IMR-90 (cell line): ENCODE measurements around the gene DNASE1L1.

Experiments
- CHD1 ChIP-seq: IDR thresholded peaks from 2 replicates; pipeline ENCODE4 v1.6.1; 2012; ENCODE audit warnings: low read depth, low read length, improper control_type of control experiment
- MAFK ChIP-seq: IDR thresholded peaks from 2 replicates; pipeline ENCODE4 v1.6.1; 2012; ENCODE audit warnings: low read depth, low read length, improper control_type of control experiment
- MAZ ChIP-seq: IDR thresholded peaks from 2 replicates; pipeline ENCODE4 v1.6.1; 2012; ENCODE audit warnings: low read depth, mild to moderate bottlenecking, low read length, improper control_type of control experiment, moderate library complexity, borderline replicate concordance
- NFE2L2 ChIP-seq: fragments of 150-350 bp; IDR thresholded peaks from 2 replicates; pipeline ENCODE4 v1.6.1; 2016; ENCODE audit warnings: low read depth, mild to moderate bottlenecking, low read length
- POLR2A ChIP-seq: IDR thresholded peaks from 2 replicates; pipeline ENCODE4 v1.6.1; 2012; ENCODE audit warnings: mild to moderate bottlenecking, low read depth, low read length
- RAD21 ChIP-seq: IDR thresholded peaks from 2 replicates; pipeline ENCODE4 v1.6.1; 2012; ENCODE audit warnings: low read length, improper control_type of control experiment
- RFX5 ChIP-seq: IDR thresholded peaks from 2 replicates; pipeline ENCODE4 v1.8.0; 2012; ENCODE audit warnings: low read depth, mild to moderate bottlenecking, low read length, moderate library complexity
- SMC3 ChIP-seq: fragments of 150-350 bp; IDR thresholded peaks from 2 replicates; pipeline ENCODE4 v1.6.1; 2016; ENCODE audit warnings: low read depth, mild to moderate bottlenecking, antibody characterized with exemption, low read length, moderate library complexity
- TF ChIP-seq, protein P1 (sequence below): conservative IDR thresholded peaks from 2 replicates; pipeline ENCODE4 v1.5.1; 2012; ENCODE audit warnings: mild to moderate bottlenecking, low read depth, low read length, improper control_type of control experiment

DNA sequence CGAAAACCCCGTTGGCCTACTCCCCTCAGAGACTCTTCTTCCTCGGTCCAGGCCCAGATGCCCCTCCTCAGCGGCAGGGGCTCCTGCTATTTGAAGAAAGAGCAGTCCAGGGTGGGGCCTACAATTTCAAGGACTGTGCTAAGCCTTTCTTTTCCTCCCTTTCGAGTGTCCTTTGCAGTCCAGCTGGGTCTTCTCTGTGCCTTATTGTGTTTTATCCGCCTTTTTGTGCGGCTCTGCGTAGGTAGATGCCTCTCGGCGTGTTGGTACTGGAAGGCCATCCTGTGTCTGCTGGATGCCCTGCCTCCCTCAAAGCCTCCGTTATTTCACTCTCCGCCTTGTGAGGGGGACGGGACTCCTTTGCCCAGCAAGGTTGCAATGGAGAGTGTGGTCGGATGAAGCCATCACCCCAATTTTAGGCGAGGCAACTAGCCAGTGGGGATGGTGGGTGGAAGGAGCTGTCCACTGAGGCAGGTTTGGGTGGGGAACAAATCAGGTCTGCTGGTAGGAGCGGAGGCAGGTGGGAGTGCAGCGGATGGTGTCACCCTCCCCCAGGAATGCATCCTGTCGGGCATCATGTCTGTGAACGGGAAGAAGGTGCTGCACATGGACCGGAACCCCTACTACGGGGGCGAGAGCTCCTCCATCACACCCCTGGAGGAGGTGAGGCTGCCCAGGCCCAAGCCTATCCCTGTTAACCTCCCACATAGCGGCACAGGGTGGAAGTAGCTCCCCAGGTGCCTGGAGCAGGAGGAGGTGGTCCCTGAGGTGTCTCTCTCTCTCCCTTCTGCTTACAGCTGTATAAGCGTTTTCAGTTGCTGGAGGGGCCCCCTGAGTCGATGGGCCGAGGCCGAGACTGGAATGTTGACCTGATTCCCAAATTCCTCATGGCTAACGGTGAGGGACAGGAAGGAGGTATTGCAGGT is 29.2 kb upstream of the DNASE1L1 start:
- TF ChIP-seq, protein P1, sequence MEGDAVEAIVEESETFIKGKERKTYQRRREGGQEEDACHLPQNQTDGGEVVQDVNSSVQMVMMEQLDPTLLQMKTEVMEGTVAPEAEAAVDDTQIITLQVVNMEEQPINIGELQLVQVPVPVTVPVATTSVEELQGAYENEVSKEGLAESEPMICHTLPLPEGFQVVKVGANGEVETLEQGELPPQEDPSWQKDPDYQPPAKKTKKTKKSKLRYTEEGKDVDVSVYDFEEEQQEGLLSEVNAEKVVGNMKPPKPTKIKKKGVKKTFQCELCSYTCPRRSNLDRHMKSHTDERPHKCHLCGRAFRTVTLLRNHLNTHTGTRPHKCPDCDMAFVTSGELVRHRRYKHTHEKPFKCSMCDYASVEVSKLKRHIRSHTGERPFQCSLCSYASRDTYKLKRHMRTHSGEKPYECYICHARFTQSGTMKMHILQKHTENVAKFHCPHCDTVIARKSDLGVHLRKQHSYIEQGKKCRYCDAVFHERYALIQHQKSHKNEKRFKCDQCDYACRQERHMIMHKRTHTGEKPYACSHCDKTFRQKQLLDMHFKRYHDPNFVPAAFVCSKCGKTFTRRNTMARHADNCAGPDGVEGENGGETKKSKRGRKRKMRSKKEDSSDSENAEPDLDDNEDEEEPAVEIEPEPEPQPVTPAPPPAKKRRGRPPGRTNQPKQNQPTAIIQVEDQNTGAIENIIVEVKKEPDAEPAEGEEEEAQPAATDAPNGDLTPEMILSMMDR, result no peak
- TF ChIP-seq NFE2L2 (no peak), POLR2A (no peak), MAZ (no peak), RFX5 (no peak), SMC3 (no peak), RAD21 (no peak), CHD1 (no peak), MAFK (no peak)
